WTC11 (cell line): ENCODE results near the gene SDE2. TPM values are rescaled to one million over a fixed set of nuclear protein-coding genes. Genes with fewer than 3 reads are reported as not detected.

ENCODE experiments used
- ATAC-seq: fragments of 200-7000 bp; cut with Tn5 transposase; 2 replicates; pipeline ENCODE4 v1.10.0; 2021; ENCODE audit warnings: mild to moderate bottlenecking, moderate library complexity
- CTCF ChIA-PET: fragments of 300-600 bp; sonication (Branson Sonifier 250); formaldehyde crosslinking; loops from one replicate; lab custom pipeline; 2021; ENCODE audit warnings: antibody characterized with exemption; lab: Charles Lee
- POLR2A ChIA-PET: fragments of 350-600 bp; sonication (Branson Sonifier 250); formaldehyde crosslinking; loops from one replicate; lab custom pipeline; 2021; ENCODE audit warnings: antibody characterized with exemption; lab: Charles Lee
- DNase-seq: peaks from one replicate; pipeline ENCODE4 v3.0.0; 2021; ENCODE audit warnings: low spot score
- H3K27ac Mint-ChIP-seq: 2 replicates; pipeline ENCODE4 v1.8.0; 2021; ENCODE audit warnings: mixed read lengths
- H3K27me3 Mint-ChIP-seq: 2 replicates; pipeline ENCODE4 v1.8.0; 2021; ENCODE audit warnings: low read depth, mild to moderate bottlenecking, moderate library complexity, mixed read lengths
- H3K36me3 Mint-ChIP-seq: 2 replicates; pipeline ENCODE4 v1.8.0; 2021; ENCODE audit warnings: mixed read lengths
- H3K4me1 Mint-ChIP-seq: 2 replicates; pipeline ENCODE4 v1.8.0; 2022; ENCODE audit warnings: mixed read lengths
- H3K4me3 Mint-ChIP-seq: 2 replicates; pipeline ENCODE4 v1.8.0; 2021; ENCODE audit warnings: mild to moderate bottlenecking, moderate library complexity, mixed read lengths
- H3K9me3 Mint-ChIP-seq: 2 replicates; pipeline ENCODE4 v1.8.0; 2021; ENCODE audit warnings: mixed read lengths
- ATF1 ChIP-seq: sonication (generic); formaldehyde crosslinking; IDR thresholded peaks from 2 replicates; pipeline ENCODE4 v1.8.1; 2023; ENCODE audit warnings: mild to moderate bottlenecking, moderate library complexity, missing genetic modification reagents
- CREB1 ChIP-seq: sonication (generic); formaldehyde crosslinking; IDR thresholded peaks from 2 replicates; pipeline ENCODE4 v1.8.0; 2023; ENCODE audit warnings: mild to moderate bottlenecking, missing genetic modification reagents
- CTCF ChIP-seq: fragments of 200-600 bp; IDR thresholded peaks from 2 replicates; pipeline ENCODE4 v1.8.0; 2022; ENCODE audit warnings: antibody characterized with exemption
- ELF4 ChIP-seq: sonication (generic); formaldehyde crosslinking; IDR thresholded peaks from 2 replicates; pipeline ENCODE4 v1.8.1; 2022; ENCODE audit warnings: low read depth, mild to moderate bottlenecking, moderate library complexity, missing genetic modification reagents
- ERG ChIP-seq: fragments of 250-450 bp; sonication (Bioruptor Pico); IDR thresholded peaks from 2 replicates; pipeline ENCODE4 v1.8.0; 2021; ENCODE audit warnings: mild to moderate bottlenecking
- ESRRA ChIP-seq: sonication (generic); formaldehyde crosslinking; IDR thresholded peaks from 2 replicates; pipeline ENCODE4 v1.8.1; 2022; ENCODE audit warnings: mild to moderate bottlenecking, missing genetic modification reagents, borderline replicate concordance
- SMAD3 ChIP-seq: sonication (generic); formaldehyde crosslinking; IDR thresholded peaks from 2 replicates; pipeline ENCODE4 v1.8.0; 2022; ENCODE audit warnings: missing genetic modification reagents, mild to moderate bottlenecking, borderline replicate concordance
- SMAD4 ChIP-seq: sonication (generic); formaldehyde crosslinking; IDR thresholded peaks from 2 replicates; pipeline ENCODE4 v1.8.0; 2022; ENCODE audit warnings: mild to moderate bottlenecking, missing genetic modification reagents
- SOX15 ChIP-seq: fragments of 250-450 bp; sonication (Bioruptor Pico); IDR thresholded peaks from 2 replicates; pipeline ENCODE4 v1.9.0; 2021; ENCODE audit warnings: mild to moderate bottlenecking
- TEAD4 ChIP-seq: sonication (generic); formaldehyde crosslinking; IDR thresholded peaks from 2 replicates; pipeline ENCODE4 v1.8.0; 2022; ENCODE audit warnings: mild to moderate bottlenecking, missing genetic modification reagents
- ZBTB21 ChIP-seq: sonication (generic); formaldehyde crosslinking; IDR thresholded peaks from 2 replicates; pipeline ENCODE4 v1.8.1; 2023; ENCODE audit warnings: mild to moderate bottlenecking, missing genetic modification reagents, borderline replicate concordance
- ZMAT4 ChIP-seq: fragments of 250-450 bp; sonication (Bioruptor Pico); IDR thresholded peaks from 2 replicates; pipeline ENCODE4 v1.9.0; 2021; ENCODE audit warnings: mild to moderate bottlenecking
- ZNF121 ChIP-seq: sonication (generic); formaldehyde crosslinking; IDR thresholded peaks from 2 replicates; pipeline ENCODE4 v1.8.0; 2023; ENCODE audit warnings: missing genetic modification reagents
- total RNA-seq: library from RNA; stranded (reverse); gene quantifications from 3 replicates; pipeline ENCODE4 v1.2.3, GENCODE V29; 2021
- TF ChIP-seq, protein P1 (sequence below): sonication (generic); formaldehyde crosslinking; IDR thresholded peaks from 2 replicates; pipeline ENCODE4 v1.8.1; 2023; ENCODE audit warnings: mild to moderate bottlenecking, missing genetic modification reagents, borderline replicate concordance
- TF ChIP-seq, protein P2 (sequence below): fragments of 250-450 bp; sonication (Bioruptor Pico); IDR thresholded peaks from 2 replicates; pipeline ENCODE4 v2.1.2; 2022; ENCODE audit warnings: mild to moderate bottlenecking, moderate library complexity

The SDE2 gene
- total RNA-seq, 1 experiment from 2014 or later, result 17.2 TPM

- TF ChIP-seq ZMAT4 (CRISPR knock-in tag) (no peak), CTCF (no peak), SMAD3 (CRISPR knock-in tag) (no peak)
- TF ChIP-seq, protein P1, sequence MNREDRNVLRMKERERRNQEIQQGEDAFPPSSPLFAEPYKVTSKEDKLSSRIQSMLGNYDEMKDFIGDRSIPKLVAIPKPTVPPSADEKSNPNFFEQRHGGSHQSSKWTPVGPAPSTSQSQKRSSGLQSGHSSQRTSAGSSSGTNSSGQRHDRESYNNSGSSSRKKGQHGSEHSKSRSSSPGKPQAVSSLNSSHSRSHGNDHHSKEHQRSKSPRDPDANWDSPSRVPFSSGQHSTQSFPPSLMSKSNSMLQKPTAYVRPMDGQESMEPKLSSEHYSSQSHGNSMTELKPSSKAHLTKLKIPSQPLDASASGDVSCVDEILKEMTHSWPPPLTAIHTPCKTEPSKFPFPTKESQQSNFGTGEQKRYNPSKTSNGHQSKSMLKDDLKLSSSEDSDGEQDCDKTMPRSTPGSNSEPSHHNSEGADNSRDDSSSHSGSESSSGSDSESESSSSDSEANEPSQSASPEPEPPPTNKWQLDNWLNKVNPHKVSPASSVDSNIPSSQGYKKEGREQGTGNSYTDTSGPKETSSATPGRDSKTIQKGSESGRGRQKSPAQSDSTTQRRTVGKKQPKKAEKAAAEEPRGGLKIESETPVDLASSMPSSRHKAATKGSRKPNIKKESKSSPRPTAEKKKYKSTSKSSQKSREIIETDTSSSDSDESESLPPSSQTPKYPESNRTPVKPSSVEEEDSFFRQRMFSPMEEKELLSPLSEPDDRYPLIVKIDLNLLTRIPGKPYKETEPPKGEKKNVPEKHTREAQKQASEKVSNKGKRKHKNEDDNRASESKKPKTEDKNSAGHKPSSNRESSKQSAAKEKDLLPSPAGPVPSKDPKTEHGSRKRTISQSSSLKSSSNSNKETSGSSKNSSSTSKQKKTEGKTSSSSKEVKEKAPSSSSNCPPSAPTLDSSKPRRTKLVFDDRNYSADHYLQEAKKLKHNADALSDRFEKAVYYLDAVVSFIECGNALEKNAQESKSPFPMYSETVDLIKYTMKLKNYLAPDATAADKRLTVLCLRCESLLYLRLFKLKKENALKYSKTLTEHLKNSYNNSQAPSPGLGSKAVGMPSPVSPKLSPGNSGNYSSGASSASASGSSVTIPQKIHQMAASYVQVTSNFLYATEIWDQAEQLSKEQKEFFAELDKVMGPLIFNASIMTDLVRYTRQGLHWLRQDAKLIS (CRISPR knock-in tag), result no peak
Observed at GRCh38 chr1:225946082-225946620, 53.0 kb downstream of the SDE2 start (continued).

DNA sequence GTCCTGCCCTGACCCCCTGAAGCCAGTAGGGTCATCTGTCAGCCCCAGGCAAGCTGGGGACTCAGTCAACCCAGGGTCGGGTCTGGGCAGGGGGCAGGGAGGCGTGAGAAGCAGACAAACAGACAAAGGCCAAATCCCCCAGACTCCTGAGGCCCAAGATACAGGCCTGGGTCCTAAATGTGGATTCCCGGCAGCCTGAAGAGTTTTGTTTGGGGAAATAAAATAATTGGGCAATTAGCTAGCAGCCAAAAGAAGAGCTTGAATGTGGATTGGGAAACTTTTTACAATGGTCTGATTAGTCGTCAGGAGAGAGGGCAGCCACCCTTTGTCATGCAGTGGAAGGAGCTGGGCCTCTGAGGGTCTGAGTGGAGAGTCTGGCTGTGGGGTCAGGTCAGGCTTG lies 53.6 kb downstream of the SDE2 start:
- ChIA-PET POLR2A (interaction anchor here (0.6 to 1.2 kb wide), 4 partner anchors 13 to 178 kb away, joined by 3 to 5 read pairs (median 3); partner anchors contain the start of genes H3-3A and TMEM63A), CTCF (interaction anchor here (0.6 to 2.5 kb wide), 8 partner anchors 11 to 139 kb away, joined by 3 to 13 read pairs (median 4); partner anchors contain the start of genes LEFTY1 and TMEM63A)
- TF ChIP-seq ESRRA (CRISPR knock-in tag), result no peak
- no peak for TF ChIP-seq CTCF
- no peak for TF ChIP-seq TEAD4 (CRISPR knock-in tag)
- TF ChIP-seq ZNF121 (CRISPR knock-in tag), result no peak
- TF ChIP-seq, protein P2, sequence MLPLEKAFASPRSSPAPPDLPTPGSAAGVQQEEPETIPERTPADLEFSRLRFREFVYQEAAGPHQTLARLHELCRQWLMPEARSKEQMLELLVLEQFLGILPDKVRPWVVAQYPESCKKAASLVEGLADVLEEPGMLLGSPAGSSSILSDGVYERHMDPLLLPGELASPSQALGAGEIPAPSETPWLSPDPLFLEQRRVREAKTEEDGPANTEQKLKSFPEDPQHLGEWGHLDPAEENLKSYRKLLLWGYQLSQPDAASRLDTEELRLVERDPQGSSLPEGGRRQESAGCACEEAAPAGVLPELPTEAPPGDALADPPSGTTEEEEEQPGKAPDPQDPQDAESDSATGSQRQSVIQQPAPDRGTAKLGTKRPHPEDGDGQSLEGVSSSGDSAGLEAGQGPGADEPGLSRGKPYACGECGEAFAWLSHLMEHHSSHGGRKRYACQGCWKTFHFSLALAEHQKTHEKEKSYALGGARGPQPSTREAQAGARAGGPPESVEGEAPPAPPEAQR (CRISPR knock-in tag), result no peak
- TF ChIP-seq ZBTB21 (CRISPR knock-in tag), result no peak
- TF ChIP-seq SMAD4 (CRISPR knock-in tag), result peak; percentile 58; the same call in 1 of the 2 replicates
- TF ChIP-seq CREB1, result 0 out of 2 replicates have a peak, but pooled peaks have one; percentile 62
- no peak for TF ChIP-seq SOX15 (CRISPR knock-in tag)
- no peak for TF ChIP-seq ELF4 (CRISPR knock-in tag)
- no peak for TF ChIP-seq ERG (CRISPR knock-in tag)
- no peak for TF ChIP-seq ATF1 (CRISPR knock-in tag)
- H3K27ac Mint-ChIP-seq, result peak overlapping the region; percentile 93
- no peaks in the 10 kb centered on the region for H3K9me3 Mint-ChIP-seq
- H3K36me3 Mint-ChIP-seq, result no peaks in the 10 kb centered on the region
- DNase-seq (peak; percentile 53), ATAC-seq (peak; percentile 79)
- H3K4me3 Mint-ChIP-seq, result peak overlapping the region; percentile 11
- peaks cover 85% of the 10 kb centered on the region for H3K4me1 Mint-ChIP-seq
- H3K27me3 Mint-ChIP-seq, result peaks cover 94% of the 10 kb centered on the region
